GM19372 (cell line): ENCODE data around the gene ZNF184.
"Not testable (repeated sequence)": the region's sequence is repeated elsewhere in the genome, so short reads cannot be mapped to it uniquely, and the experiment has no call there.

Source experiments
- ATAC-seq: cut with Tn5 transposase; IDR thresholded peaks from one replicate; pipeline ENCODE4 v1.9.1; 2021; ENCODE audit warnings: mild to moderate bottlenecking, low read depth, moderate library complexity; ENCODE audit not compliant: unreplicated experiment

ZNF184 gene

GRCh38 chr6:27426045-27426620 is 46.8 kb downstream of the ZNF184 start:
- ATAC-seq, result no peak

GRCh38 chr6:27424851-27425250 is 48.1 kb downstream of the ZNF184 start:
- ATAC-seq, result not testable (repeated sequence)

GRCh38 chr6:27422651-27423332 is 50.1 kb downstream of the ZNF184 start:
- ATAC-seq, result no peak

- no peak for ATAC-seq
Measured at GRCh38 chr6:27419363-27419762, 53.5 kb downstream of the ZNF184 start.

GRCh38 chr6:27415898-27416297 is 57.0 kb downstream of the ZNF184 start:
- ATAC-seq, result no peak

GRCh38 chr6:27414996-27415395 is 57.9 kb downstream of the ZNF184 start:
- ATAC-seq, result no peak

- ATAC-seq, result no peak
Measured at GRCh38 chr6:27414300-27414699, 58.6 kb downstream of the ZNF184 start.

- no peak for ATAC-seq
Measured at GRCh38 chr6:27407153-27407814, 65.6 kb downstream of the ZNF184 start.

- ATAC-seq, result no peak
Measured at GRCh38 chr6:27406085-27406484, 66.8 kb downstream of the ZNF184 start.

GRCh38 chr6:27400877-27401642 is 71.8 kb downstream of the ZNF184 start:
- no peak for ATAC-seq
